Caco-2 (cell line): ENCODE measurements around the gene ACTN1. TPM values are rescaled to one million over a fixed set of nuclear protein-coding genes. Genes with fewer than 3 reads are reported as not detected.

Source experiments
- BruUV-seq: library from RNA; stranded (reverse); fragments of 400-500 nt; replicated peaks from 2 replicates; lab custom pipeline; 2021; lab: Mats Ljungman, UMichigan
- CTCF ChIA-PET: fragments of 300-600 bp; sonication (Branson Sonifier 250); formaldehyde crosslinking; loops from one replicate; lab custom pipeline; 2022; ENCODE audit warnings: antibody characterized with exemption; lab: Charles Lee
- POLR2A ChIA-PET: fragments of 300-600 bp; sonication (Branson Sonifier 250); formaldehyde crosslinking; loops from one replicate; lab custom pipeline; 2022; ENCODE audit warnings: antibody characterized with exemption; lab: Charles Lee
- DNase-seq, 2 experiments: peaks; one replicate each; pipeline versions ENCODE4 v3.0.0 to v3.0.0-alpha.2; 2020 to 2022
- H3K27me3 ChIP-seq: replicated peaks from 2 replicates; pipeline ENCODE4 v1.6.0; 2011; ENCODE audit warnings: low read length; ENCODE audit not compliant: control insufficient read depth, insufficient read depth
- H3K36me3 ChIP-seq: 2 replicates; pipeline ENCODE4 v1.5.1; 2011; ENCODE audit warnings: low read length; ENCODE audit not compliant: control insufficient read depth, insufficient read depth
- H3K4me1 ChIP-seq: fragments of 250-450 bp; sonication (Bioruptor Pico); 2 replicates; pipeline ENCODE4 v1.5.1; 2020; ENCODE audit warnings: mild to moderate bottlenecking
- H3K4me3 ChIP-seq: 2 replicates; pipeline ENCODE4 v1.5.1; 2011; ENCODE audit warnings: low read depth, mild to moderate bottlenecking, control low read depth, low read length
- H3K9me3 ChIP-seq: fragments of 250-450 bp; sonication (Bioruptor Pico); 2 replicates; pipeline ENCODE4 v1.5.1; 2020; ENCODE audit warnings: mild to moderate bottlenecking, moderate library complexity
- H3K27ac Mint-ChIP-seq: one replicate; pipeline ENCODE4 v1.8.0; 2022; ENCODE audit warnings: mixed read lengths; ENCODE audit not compliant: unreplicated experiment
- H3K27me3 Mint-ChIP-seq: one replicate; pipeline ENCODE4 v1.8.0; 2022; ENCODE audit warnings: mixed read lengths; ENCODE audit not compliant: insufficient read depth, unreplicated experiment
- H3K36me3 Mint-ChIP-seq: one replicate; pipeline ENCODE4 v1.8.0; 2022; ENCODE audit warnings: mild to moderate bottlenecking, mixed read lengths; ENCODE audit not compliant: insufficient read depth, unreplicated experiment
- H3K4me1 Mint-ChIP-seq: one replicate; pipeline ENCODE4 v1.8.0; 2022; ENCODE audit warnings: low read depth, mixed read lengths; ENCODE audit not compliant: unreplicated experiment
- H3K4me3 Mint-ChIP-seq: one replicate; pipeline ENCODE4 v1.8.0; 2022; ENCODE audit warnings: mild to moderate bottlenecking, moderate library complexity, mixed read lengths; ENCODE audit not compliant: unreplicated experiment
- H3K9me3 Mint-ChIP-seq: one replicate; pipeline ENCODE4 v1.8.0; 2022; ENCODE audit warnings: mixed read lengths; ENCODE audit not compliant: unreplicated experiment
- CTCF ChIP-seq, 2 experiments: fragments of 200-600 bp in 1 of 2; IDR thresholded peaks; 1 replicate in 1 of 2; 2 replicates in 1 of 2; pipeline versions ENCODE4 v1.5.1 to v1.8.0; 2011 to 2022; ENCODE audit warnings: antibody characterized with exemption in 1 of 2, control low read depth in 1 of 2, inconsistent platforms in 1 of 2, low read depth in 1 of 2, low read length in 1 of 2, mild to moderate bottlenecking in 1 of 2, moderate library complexity in 1 of 2; ENCODE audit not compliant: insufficient read depth in 1 of 2, severe bottlenecking in 1 of 2, unreplicated experiment in 1 of 2
- intact Hi-C: fragments of 100-400 bp; cut with micrococcal nuclease; formaldehyde crosslinking; loops from one replicate; pipeline ENCODE4 v1.10.0; 2022; ENCODE audit not compliant: unreplicated experiment
- total RNA-seq: library from RNA; stranded (reverse); gene quantifications from 2 replicates; pipeline ENCODE4 v1.2.3, GENCODE V29; 2022

ACTN1 gene
- total RNA-seq, 1 experiment from 2014 or later: 170 TPM

GRCh38 chr14:68860771-68861170 is 118.3 kb downstream of the ACTN1 start:
- CTCF ChIA-PET: no interaction called here
- no peak for TF ChIP-seq CTCF (IDR thresholded peaks at IDR 0.05; ENCODE audit: insufficient read depth in 1 of 2, low read depth in 1 of 2, low read length in 1 of 2, severe bottlenecking in 1 of 2, unreplicated experiment in 1 of 2)

GRCh38 chr14:68857516-68858070 is 121.5 kb downstream of the ACTN1 start:
- Mint-ChIP-seq H3K36me3 (no peaks in the 10 kb centered on the region), H3K27me3 (no peaks in the 10 kb centered on the region), H3K4me3 (no peak overlapping the region), H3K4me1 (peaks cover 15% of the 10 kb centered on the region), H3K9me3 (no peaks in the 10 kb centered on the region), H3K27ac (peak overlapping the region; percentile 39)
- Histone ChIP-seq H3K4me1 (peaks cover 16% of the 10 kb centered on the region), H3K4me3 (no peak overlapping the region), H3K36me3 (no peaks in the 10 kb centered on the region), H3K9me3 (no peaks in the 10 kb centered on the region; the same call in 1 of the 2 replicates), H3K27me3 (no peaks in the 10 kb centered on the region)
- DNase-seq: peak; percentile 33 to 55
- no TSS peak for BruUV-seq
- no peak for TF ChIP-seq CTCF (IDR thresholded peaks at IDR 0.05; ENCODE audit: insufficient read depth in 1 of 2, low read depth in 1 of 2, low read length in 1 of 2, severe bottlenecking in 1 of 2, unreplicated experiment in 1 of 2)
- intact Hi-C loops: no loop called here
- ChIA-PET POLR2A (no interaction called here), CTCF (no interaction called here)

More at GRCh38 chr14:68860771-68861170, 118.3 kb downstream of the ACTN1 start:
- no peaks in the 10 kb centered on the region for H3K36me3 ChIP-seq
- no peaks in the 10 kb centered on the region for H3K27me3 ChIP-seq
- Mint-ChIP-seq H3K4me1 (peaks cover 15% of the 10 kb centered on the region), H3K27ac (no peak overlapping the region), H3K27me3 (no peaks in the 10 kb centered on the region), H3K4me3 (no peak overlapping the region), H3K36me3 (peaks cover 6% of the 10 kb centered on the region), H3K9me3 (peaks cover 9% of the 10 kb centered on the region)
- no peak for DNase-seq
- POLR2A ChIA-PET: no interaction called here
- peaks cover 9% of the 10 kb centered on the region for H3K9me3 ChIP-seq
- intact Hi-C loops: no loop called here
- no TSS peak for BruUV-seq
- H3K4me3 ChIP-seq: no peak overlapping the region
- H3K4me1 ChIP-seq: peaks cover 21% of the 10 kb centered on the region

- TF ChIP-seq CTCF (IDR thresholded peaks at IDR 0.05; ENCODE audit: insufficient read depth in 1 of 2, low read depth in 1 of 2, low read length in 1 of 2, severe bottlenecking in 1 of 2, unreplicated experiment in 1 of 2): no peak
- no TSS peak for BruUV-seq
- no peaks in the 10 kb centered on the region for H3K36me3 ChIP-seq
- DNase-seq: no peak
- H3K4me1 Mint-ChIP-seq: peaks cover 11% of the 10 kb centered on the region
- H3K27me3 Mint-ChIP-seq: no peaks in the 10 kb centered on the region
- no peak overlapping the region for H3K4me3 ChIP-seq
- ChIA-PET POLR2A (no interaction called here), CTCF (no interaction called here)
- H3K27ac Mint-ChIP-seq: no peak overlapping the region
- H3K36me3 Mint-ChIP-seq: no peaks in the 10 kb centered on the region
- H3K4me1 ChIP-seq: peaks cover 16% of the 10 kb centered on the region
- H3K9me3 Mint-ChIP-seq: no peaks in the 10 kb centered on the region
- H3K9me3 ChIP-seq: no peaks in the 10 kb centered on the region; the same call in 1 of the 2 replicates
- intact Hi-C loops: no loop called here
- no peak overlapping the region for H3K4me3 Mint-ChIP-seq
- H3K27me3 ChIP-seq: no peaks in the 10 kb centered on the region
Measured at GRCh38 chr14:68856572-68856971, 122.5 kb downstream of the ACTN1 start.
